NOMO-1 treated with dmso at 0.1 percent for 144 hours (cell line): ENCODE results near the gene SNX22.

Experiments used
- DNase-seq: peaks from one replicate; lab custom pipeline; 2025; ENCODE audit not compliant: unreplicated experiment; lab: John Stamatoyannopoulos, UW

SNX22 gene

DNA sequence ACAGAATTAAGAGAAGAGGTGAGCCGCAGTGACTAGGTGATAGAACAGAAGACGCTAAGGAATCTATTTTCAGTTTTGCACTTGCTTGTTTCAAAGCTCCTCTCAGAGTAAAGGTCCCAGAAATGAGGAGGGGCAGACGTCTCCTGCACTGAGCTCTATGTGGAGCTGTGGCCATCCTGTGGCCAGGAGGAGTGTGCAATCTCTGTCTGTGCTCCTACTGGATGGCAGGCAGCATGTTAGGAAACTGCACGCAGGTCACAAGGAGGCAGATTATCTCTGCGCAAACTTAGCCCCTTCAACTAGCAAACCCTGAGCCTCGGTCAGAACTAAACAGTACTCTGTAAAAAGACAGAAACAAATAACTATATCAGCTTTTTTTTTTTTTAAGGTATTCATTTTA, 42.4 kb downstream of the SNX22 start:
- no peak for DNase-seq

GRCh38 chr15:64197425-64197824, 45.9 kb downstream of the SNX22 start:
- no peak for DNase-seq

GRCh38 chr15:64205202-64205601, 53.7 kb downstream of the SNX22 start:
- no peak for DNase-seq
